WTC11 (cell line): Measurements from ENCODE around the gene C17orf67.

Experiments used
- JUN ChIP-seq: sonication (generic); formaldehyde crosslinking; IDR thresholded peaks from 2 replicates; pipeline ENCODE4 v1.8.0; 2023; ENCODE audit warnings: mild to moderate bottlenecking, missing genetic modification reagents
- NFYB ChIP-seq: sonication (generic); formaldehyde crosslinking; conservative IDR thresholded peaks from 2 replicates; pipeline ENCODE4 v1.8.0; 2022; ENCODE audit warnings: low read depth, missing genetic modification reagents
- NR2C2 ChIP-seq: sonication (generic); formaldehyde crosslinking; IDR thresholded peaks from 2 replicates; pipeline ENCODE4 v1.8.0; 2022; ENCODE audit warnings: mild to moderate bottlenecking, missing genetic modification reagents
- TF ChIP-seq, protein P1 (sequence below): fragments of 200-600 bp; IDR thresholded peaks from 2 replicates; pipeline ENCODE4 v1.8.0; 2022; ENCODE audit warnings: antibody characterized with exemption
- TF ChIP-seq, protein P2 (sequence below): sonication (generic); formaldehyde crosslinking; IDR thresholded peaks from 2 replicates; pipeline ENCODE4 v1.8.1; 2023; ENCODE audit warnings: mild to moderate bottlenecking, missing genetic modification reagents

DNA sequence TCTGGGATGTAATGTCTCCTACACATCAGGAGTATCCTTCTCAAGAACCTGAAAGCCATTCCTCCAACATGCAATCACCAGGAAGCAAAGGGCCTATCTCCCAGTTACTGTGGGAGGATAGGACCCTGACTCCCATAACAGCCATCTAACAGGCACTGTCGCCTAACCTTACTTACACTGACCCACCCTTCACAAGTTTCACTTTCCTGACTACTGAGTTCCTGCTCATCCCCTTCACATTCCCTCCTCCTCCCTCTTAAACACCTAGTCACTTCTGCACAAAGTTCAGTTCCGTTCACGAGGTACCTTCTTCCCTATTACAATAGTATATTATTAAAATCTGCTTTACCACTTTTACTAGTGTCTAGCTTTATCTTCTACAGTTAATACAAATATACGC lies 1.3 kb downstream of the C17orf67 start:
- TF ChIP-seq, protein P1, sequence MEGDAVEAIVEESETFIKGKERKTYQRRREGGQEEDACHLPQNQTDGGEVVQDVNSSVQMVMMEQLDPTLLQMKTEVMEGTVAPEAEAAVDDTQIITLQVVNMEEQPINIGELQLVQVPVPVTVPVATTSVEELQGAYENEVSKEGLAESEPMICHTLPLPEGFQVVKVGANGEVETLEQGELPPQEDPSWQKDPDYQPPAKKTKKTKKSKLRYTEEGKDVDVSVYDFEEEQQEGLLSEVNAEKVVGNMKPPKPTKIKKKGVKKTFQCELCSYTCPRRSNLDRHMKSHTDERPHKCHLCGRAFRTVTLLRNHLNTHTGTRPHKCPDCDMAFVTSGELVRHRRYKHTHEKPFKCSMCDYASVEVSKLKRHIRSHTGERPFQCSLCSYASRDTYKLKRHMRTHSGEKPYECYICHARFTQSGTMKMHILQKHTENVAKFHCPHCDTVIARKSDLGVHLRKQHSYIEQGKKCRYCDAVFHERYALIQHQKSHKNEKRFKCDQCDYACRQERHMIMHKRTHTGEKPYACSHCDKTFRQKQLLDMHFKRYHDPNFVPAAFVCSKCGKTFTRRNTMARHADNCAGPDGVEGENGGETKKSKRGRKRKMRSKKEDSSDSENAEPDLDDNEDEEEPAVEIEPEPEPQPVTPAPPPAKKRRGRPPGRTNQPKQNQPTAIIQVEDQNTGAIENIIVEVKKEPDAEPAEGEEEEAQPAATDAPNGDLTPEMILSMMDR, result no peak
- TF ChIP-seq, protein P2, sequence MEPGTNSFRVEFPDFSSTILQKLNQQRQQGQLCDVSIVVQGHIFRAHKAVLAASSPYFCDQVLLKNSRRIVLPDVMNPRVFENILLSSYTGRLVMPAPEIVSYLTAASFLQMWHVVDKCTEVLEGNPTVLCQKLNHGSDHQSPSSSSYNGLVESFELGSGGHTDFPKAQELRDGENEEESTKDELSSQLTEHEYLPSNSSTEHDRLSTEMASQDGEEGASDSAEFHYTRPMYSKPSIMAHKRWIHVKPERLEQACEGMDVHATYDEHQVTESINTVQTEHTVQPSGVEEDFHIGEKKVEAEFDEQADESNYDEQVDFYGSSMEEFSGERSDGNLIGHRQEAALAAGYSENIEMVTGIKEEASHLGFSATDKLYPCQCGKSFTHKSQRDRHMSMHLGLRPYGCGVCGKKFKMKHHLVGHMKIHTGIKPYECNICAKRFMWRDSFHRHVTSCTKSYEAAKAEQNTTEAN (CRISPR knock-in tag), result no peak
- no peak for TF ChIP-seq NR2C2 (CRISPR knock-in tag)
- TF ChIP-seq NFYB (CRISPR knock-in tag), result no peak
- TF ChIP-seq JUN, result no peak
